A549 (cell line): ENCODE results near the gene ITSN1.

Experiments used
- BHLHE40 ChIP-seq: IDR thresholded peaks from 2 replicates; pipeline ENCODE4 v1.6.1; 2012; ENCODE audit warnings: low read depth, low read length, inconsistent platforms
- CHD2 ChIP-seq: fragments of 150-350 bp; IDR thresholded peaks from 2 replicates; pipeline ENCODE4 v1.6.1; 2014; ENCODE audit warnings: low read length; ENCODE audit not compliant: partially characterized antibody
- CTCF ChIP-seq: fragments of >200 bp; sonication (Bioruptor Twin); formaldehyde crosslinking; IDR thresholded peaks from 3 replicates; pipeline ENCODE4 v1.5.1; 2016
- HOXA7 ChIP-seq: fragments of 250-450 bp; sonication (Bioruptor Pico); IDR thresholded peaks from 2 replicates; pipeline ENCODE4 v1.5.0; 2020; ENCODE audit warnings: mild to moderate bottlenecking, moderate library complexity
- JUN ChIP-seq, 2 experiments: fragments of >200 bp; sonication (Bioruptor Twin); formaldehyde crosslinking; IDR thresholded peaks; 2 replicates in 1 of 2; 3 replicates in 1 of 2; pipeline ENCODE4 v1.6.1; 2016 to 2017
- MAFK ChIP-seq: fragments of 450-650 bp; IDR thresholded peaks from 2 replicates; pipeline ENCODE4 v1.6.1; 2014; ENCODE audit not compliant: partially characterized antibody
- NFE2L2 ChIP-seq: fragments of 150-350 bp; conservative IDR thresholded peaks from 2 replicates; pipeline ENCODE4 v1.6.1; 2014; ENCODE audit warnings: low read length
- PBX3 ChIP-seq: IDR thresholded peaks from 2 replicates; pipeline ENCODE4 v1.6.1; 2012
- PHF8 ChIP-seq: fragments of 200-600 bp; sonication (generic); IDR thresholded peaks from 2 replicates; pipeline ENCODE4 v1.6.1; 2016; ENCODE audit warnings: low read depth, mild to moderate bottlenecking, antibody characterized with exemption, moderate library complexity, borderline replicate concordance
- POLR2A ChIP-seq: IDR thresholded peaks from 2 replicates; pipeline ENCODE4 v1.6.1; 2012; ENCODE audit warnings: mild to moderate bottlenecking, low read length
- RARB ChIP-seq: fragments of 250-450 bp; sonication (Bioruptor Pico); IDR thresholded peaks from 2 replicates; pipeline ENCODE4 v1.8.0; 2021; ENCODE audit warnings: mild to moderate bottlenecking, moderate library complexity
- REST ChIP-seq: fragments of 200-600 bp; sonication (generic); IDR thresholded peaks from 2 replicates; pipeline ENCODE4 v1.6.1; 2016; ENCODE audit warnings: antibody characterized with exemption, mild to moderate bottlenecking, moderate library complexity
- USF2 ChIP-seq: fragments of 450-650 bp; IDR thresholded peaks from 2 replicates; pipeline ENCODE4 v1.6.1; 2014; ENCODE audit warnings: antibody characterized with exemption

DNA sequence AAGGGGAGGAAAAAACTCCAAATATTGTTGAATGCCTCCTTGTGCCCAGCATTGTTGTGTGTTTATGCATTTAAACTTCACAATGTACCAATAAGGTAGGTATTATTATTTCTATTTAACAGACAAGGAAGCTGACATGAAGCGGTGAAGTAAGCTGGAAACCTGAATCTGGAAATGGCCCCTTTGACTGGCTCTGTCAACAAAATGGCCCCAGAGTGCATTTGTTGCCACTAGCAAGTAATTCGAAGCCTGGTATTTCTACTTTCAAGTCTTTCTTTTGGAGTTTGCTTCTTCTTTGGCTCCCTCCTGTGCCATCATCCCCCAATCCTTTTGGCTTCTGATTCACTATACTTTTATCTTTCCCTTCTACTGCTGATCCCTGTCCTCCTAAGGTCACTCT, 23.9 kb upstream of the ITSN1 start:
- TF ChIP-seq CTCF = no peak
- no peak for TF ChIP-seq REST
- TF ChIP-seq USF2 = no peak
- no peak for TF ChIP-seq RARB
- no peak for TF ChIP-seq HOXA7 (CRISPR knock-in tag)
- TF ChIP-seq NFE2L2 = no peak
- no peak for TF ChIP-seq CHD2
- TF ChIP-seq BHLHE40 = no peak
- no peak for TF ChIP-seq MAFK
- no peak for TF ChIP-seq JUN (IDR thresholded peaks at IDR 0.05)
- TF ChIP-seq POLR2A = no peak
- TF ChIP-seq PHF8 = no peak
- TF ChIP-seq PBX3 = no peak
